ENCODE measurements around the gene UGT1A8.

Gene UGT1A8

DNA sequence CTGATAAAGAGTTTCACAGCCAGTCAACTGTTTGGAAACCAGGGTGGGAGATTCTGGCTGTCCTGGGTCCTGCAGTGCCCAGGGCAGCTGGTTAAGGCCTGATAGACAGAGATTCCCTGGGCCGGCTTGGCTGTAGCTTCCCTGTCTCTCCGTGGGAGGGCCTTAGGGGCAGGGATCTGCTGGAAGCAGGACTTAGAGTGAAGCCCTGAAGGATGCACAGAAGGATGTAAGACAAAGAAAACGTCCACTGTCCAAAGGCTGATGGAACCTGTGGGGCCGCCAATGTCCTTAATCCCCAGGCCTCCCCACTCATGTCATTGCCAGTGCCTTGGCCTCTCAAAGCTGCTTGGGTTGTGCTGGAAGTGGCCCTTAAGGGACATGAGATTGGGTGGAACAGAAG is 193.7 kb downstream of the UGT1A8 start:
- no peak for TF ChIP-seq JUND (IDR thresholded peaks at IDR 0.05; ENCODE audit: low read depth)
- in situ Hi-C loops (cut with HindIII; ENCODE audit: low pct_unique_long_range_greater_than_20kb, low sequenced_read_pairs) = no loop called here
- DNase-seq (ENCODE audit: low read depth in 1 of 2, low spot score in 1 of 2) = no peak

DNA sequence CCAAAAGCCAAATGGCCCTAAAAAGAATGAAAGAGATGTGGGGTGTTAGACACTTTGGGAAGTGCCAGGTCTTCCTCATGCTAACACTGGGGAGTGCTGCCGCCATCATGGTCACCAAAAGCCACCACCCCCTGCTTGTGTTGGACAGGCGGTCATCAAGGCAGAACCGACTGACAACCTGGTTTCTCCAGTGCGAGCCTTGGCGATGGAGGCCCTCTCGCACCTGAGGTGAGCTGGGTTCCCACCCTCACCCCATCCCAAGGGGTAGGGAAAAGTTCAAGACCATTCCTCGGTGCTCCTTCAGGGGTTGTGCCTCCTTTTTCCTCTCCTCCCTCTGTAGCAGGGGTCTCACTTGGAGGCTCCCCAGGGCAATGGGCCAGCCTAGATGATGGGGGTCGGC is 194.3 kb downstream of the UGT1A8 start:
- no peak for TF ChIP-seq JUND (IDR thresholded peaks at IDR 0.05; ENCODE audit: low read depth)
- in situ Hi-C loops (cut with HindIII; ENCODE audit: low pct_unique_long_range_greater_than_20kb, low sequenced_read_pairs) = no loop called here

DNA sequence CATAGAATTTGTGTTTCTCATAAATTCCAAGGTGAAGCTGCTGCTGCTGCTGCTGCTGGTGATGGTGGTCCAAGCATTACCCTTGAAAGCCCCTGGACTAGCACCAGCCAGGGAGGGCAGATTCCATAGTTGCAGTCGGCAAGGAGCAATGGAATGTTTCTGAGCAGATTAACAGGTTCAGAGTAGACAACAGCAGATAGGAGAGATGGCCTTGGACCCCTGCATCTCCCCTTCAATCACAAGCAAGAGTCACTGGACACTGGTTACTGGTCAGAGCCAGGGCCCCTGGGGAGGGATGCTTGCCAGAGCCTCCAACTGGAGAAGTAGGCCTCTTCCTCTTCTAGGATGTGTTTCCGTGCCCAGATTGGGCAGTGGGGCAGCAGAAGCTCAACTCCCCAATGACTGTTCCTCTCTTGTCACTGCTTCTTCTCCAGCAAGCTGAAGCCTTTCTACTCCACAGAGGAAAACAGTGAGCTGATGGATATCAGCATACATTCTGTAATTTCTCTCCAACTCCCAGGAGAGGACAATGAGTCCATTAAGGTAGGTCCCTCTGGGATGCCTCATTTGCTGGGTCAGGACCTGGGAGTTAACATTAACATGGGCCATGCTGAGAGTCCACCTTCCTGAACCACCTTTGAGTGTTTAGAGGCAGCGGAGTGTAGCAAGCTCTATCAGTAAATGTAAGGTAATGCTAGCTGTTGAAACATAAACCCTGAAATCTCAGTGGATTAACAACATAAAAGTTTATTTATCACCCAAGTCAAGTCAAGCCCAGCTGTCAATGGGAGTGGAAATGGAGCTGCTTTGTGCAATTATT is 196.0 kb downstream of the UGT1A8 start:
- in situ Hi-C loops (cut with HindIII; ENCODE audit: low pct_unique_long_range_greater_than_20kb, low sequenced_read_pairs) = no loop called here
- TF ChIP-seq JUND (IDR thresholded peaks at IDR 0.05; ENCODE audit: low read depth) = no peak
- DNase-seq (ENCODE audit: low read depth in 1 of 2, low spot score in 1 of 2) = no peak

More for the DNA sequence above, 194.3 kb downstream of the UGT1A8 start:
- no peak for DNase-seq (ENCODE audit: low read depth in 1 of 2, low spot score in 1 of 2)

DNA sequence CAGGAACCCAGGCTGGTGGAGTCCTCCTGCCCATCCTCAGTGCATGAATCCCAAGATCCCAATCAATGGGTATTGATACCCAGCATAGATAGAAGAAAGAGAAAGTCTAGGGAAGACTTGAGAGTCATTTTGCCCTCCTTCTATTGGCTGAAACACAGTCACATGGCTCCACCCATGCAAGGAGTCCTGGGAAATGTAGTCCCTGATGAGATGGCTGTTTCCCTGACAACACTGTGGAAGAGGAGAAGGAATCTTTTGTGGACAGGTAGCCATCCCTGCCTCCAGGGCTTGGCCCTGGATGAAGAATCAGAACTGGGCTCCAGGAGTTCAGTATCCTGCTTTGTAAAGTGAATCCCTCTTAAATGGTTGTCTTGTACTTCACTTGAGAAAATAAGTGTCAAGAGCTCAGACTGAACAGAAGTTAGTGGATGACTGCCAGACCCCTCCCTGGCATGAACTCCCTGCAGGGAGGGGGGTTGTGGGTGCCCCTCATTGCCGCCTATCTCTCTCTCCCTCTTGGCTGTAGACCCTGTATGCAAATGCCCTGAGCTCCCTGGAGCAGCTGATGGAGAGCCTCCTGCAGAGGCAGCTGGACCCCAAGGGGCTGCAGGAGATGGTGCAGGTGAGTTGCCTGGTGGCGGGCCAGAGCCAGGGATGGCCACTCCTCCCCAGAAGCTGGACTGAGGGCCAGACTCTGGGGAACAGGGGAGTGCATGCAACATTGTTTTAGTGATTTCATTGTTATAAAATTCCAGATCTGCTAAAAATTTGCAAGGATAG is 196.8 kb downstream of the UGT1A8 start:
- no peak for TF ChIP-seq JUND (IDR thresholded peaks at IDR 0.05; ENCODE audit: low read depth)
- DNase-seq (ENCODE audit: low read depth in 1 of 2, low spot score in 1 of 2) = peak in 1 of 2 experiments; percentile 26
- in situ Hi-C loops (cut with HindIII; ENCODE audit: low pct_unique_long_range_greater_than_20kb, low sequenced_read_pairs) = no loop called here

DNA sequence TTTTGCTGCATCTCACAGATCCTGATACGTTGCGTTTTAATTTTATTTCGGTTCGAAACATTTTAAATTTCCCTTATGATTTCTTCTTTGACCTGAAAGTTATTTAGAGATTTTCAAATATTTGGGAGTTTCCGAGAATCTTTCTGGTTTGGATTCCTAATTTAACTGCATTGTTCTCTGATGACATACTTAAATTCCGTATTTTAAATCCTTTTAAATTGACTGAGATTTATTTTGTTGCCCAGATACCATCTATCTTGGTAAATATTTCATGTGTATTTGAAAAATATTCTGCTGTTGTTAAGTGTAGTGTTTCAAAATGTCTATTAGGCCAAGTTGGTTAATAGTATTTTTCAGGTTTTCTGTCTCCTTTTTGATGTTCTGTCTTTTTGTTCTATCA is 198.4 kb downstream of the UGT1A8 start:
- TF ChIP-seq JUND (IDR thresholded peaks at IDR 0.05; ENCODE audit: low read depth) = no peak
- in situ Hi-C loops (cut with HindIII; ENCODE audit: low pct_unique_long_range_greater_than_20kb, low sequenced_read_pairs) = no loop called here
- no peak for DNase-seq (ENCODE audit: low read depth in 1 of 2, low spot score in 1 of 2)

DNA sequence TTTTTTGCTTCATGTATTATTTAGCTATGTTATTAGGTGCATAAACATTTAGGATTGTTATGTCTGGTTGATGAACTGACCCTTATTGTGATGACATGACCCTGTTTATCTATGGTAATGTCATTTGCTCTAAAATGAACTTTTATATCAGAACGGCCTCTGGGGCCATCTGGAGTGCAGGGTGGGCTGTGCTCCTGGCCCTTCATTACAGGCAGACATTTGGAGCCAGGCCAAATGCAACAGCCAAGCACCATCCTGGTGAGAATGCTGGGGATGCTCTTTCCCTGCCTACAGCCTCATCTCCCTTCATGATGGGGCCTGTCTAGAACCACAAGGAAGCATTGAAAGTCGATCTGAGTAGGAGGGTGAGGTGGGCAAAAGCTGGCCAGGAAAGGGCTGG is 198.9 kb downstream of the UGT1A8 start:
- in situ Hi-C loops (cut with HindIII; ENCODE audit: low pct_unique_long_range_greater_than_20kb, low sequenced_read_pairs) = no loop called here
- no peak for TF ChIP-seq JUND (IDR thresholded peaks at IDR 0.05; ENCODE audit: low read depth)
- no peak for DNase-seq (ENCODE audit: low read depth in 1 of 2, low spot score in 1 of 2)

DNA sequence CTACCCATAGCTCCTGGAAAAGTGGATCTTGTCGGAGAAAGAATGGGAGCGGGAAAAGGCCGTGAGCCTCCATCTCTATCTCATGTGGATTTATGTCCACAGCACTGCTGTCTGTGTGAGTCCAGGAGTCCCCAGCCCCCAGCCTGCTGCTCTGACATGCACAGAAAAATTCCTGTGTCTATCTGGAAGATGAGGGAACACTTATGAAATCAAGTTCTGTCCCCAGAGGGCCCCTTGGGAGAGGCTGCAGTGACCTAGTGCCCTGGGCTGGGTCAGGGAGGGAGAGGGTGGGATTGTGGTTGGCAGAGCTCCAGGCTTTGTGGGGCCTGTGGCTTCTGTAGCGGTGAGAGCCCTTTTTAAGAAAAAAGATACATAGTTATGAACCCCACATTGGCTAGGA is 199.3 kb downstream of the UGT1A8 start:
- DNase-seq (ENCODE audit: low read depth in 1 of 2, low spot score in 1 of 2) = no peak
- TF ChIP-seq JUND (IDR thresholded peaks at IDR 0.05; ENCODE audit: low read depth) = no peak
- in situ Hi-C loops (cut with HindIII; ENCODE audit: low pct_unique_long_range_greater_than_20kb, low sequenced_read_pairs) = no loop called here

DNA sequence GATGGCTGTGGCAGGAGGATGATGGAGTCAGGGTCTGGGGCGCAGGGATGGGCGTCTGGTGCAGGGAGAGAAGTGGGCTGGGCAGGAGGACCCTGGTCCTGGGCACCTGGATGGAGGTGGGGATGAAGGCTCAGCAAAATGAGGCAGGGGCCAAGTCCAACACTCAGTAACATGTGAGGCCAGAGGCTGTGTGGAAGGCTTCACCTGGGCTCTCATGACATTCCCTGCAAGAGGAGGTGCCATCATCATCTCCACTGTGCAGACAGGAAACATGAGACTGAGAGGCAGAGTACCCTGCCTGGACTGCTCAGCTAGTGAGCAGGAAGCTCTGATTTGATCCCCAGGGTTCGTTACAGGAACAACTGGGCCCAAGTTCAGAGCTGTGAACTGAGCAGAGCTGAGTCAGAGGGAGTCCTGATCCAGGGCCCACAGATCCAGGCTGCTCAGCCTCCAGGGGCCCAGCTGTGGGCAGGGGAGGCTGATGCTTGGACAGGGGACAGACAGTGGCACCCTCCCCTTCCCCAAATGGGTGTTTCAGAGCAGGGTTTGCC is 200.0 kb downstream of the UGT1A8 start:
- no peak for TF ChIP-seq JUND (IDR thresholded peaks at IDR 0.05; ENCODE audit: low read depth)
- DNase-seq (ENCODE audit: low read depth in 1 of 2, low spot score in 1 of 2) = no peak
- in situ Hi-C loops (cut with HindIII; ENCODE audit: low pct_unique_long_range_greater_than_20kb, low sequenced_read_pairs) = no loop called here

DNA sequence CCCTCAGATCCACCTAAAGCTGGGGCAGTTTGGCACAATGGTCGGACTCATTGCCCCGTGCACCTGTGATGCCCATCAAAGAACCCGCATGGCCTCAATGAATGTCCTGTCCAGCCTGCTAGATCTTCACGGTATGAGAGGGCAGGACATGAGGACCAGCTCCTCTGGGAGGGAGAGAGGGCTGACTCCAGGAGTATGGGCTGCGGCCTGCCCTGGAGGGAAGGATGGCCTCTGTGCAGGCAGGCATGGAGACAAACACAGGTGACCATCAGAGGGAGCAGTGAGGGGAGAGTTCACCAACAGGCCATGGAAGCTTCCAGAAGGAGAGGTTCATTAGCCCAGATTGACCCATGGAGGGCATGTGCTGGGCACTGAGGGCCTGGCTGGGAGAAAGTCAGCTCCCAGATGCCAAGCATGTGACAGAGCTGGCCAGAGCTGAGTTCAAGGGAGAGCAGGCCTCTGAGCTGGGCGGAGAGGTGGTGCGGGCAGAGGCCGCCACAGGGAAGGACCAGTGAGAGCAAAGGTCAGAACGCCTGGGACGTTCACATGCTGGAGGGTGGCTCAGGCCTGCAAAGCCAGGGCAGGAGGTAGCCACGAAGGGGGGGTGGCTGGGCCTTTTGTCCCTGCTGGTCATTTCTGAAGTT is 200.7 kb downstream of the UGT1A8 start:
- DNase-seq (ENCODE audit: low read depth in 1 of 2, low spot score in 1 of 2) = no peak
- TF ChIP-seq JUND (IDR thresholded peaks at IDR 0.05; ENCODE audit: low read depth) = no peak
- in situ Hi-C loops (cut with HindIII; ENCODE audit: low pct_unique_long_range_greater_than_20kb, low sequenced_read_pairs) = no loop called here

DNA sequence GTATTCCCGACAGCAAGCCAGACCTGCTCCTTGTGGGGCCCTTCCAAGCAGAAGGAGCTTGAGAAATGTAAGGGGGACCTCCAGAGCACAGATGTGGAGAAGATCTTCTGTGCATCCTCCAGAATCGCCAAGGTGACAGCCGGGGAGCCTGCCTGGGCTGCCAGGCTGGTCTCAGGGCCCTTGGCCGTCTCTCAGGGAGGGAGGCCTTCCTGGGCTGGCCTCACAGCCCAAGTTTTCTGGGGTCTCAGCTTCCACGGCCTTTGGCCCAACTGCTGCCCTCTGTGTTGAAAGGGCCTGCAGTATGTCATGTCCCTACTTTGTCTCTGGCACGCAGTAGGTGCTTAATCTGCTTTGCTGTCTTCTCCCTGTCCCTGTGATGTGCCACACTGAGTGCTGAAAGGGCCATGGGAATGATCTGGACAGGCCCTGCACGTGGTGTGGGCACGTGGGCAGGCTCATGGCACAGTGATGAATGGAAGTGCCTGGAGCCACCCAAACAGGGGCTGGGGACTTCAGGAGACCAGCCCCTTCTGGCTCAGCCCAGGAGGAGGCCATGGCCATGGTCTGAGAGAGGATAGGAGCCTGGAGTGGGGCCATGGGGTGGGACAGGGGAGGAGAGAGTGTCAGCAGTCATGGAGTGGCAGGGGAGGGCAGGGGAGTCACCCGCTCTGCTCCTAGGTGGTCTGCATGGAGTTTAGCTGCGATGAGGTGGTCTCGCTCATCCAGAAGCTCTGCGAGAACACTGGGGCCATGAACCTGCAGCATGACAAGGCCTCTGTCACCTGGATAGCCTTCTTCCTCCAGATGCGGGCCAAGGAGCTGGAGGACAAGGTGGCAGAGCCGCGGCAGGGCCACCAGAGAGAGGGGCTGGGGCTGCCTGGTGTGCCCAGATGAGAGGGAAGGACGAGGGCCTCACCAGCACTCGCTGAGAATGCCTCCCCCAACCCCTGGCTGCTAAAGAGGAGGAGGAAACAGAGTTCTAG is 201.5 kb downstream of the UGT1A8 start:
- DNase-seq (ENCODE audit: low read depth in 1 of 2, low spot score in 1 of 2) = no peak
- no peak for TF ChIP-seq JUND (IDR thresholded peaks at IDR 0.05; ENCODE audit: low read depth)
- in situ Hi-C loops (cut with HindIII; ENCODE audit: low pct_unique_long_range_greater_than_20kb, low sequenced_read_pairs) = no loop called here

DNA sequence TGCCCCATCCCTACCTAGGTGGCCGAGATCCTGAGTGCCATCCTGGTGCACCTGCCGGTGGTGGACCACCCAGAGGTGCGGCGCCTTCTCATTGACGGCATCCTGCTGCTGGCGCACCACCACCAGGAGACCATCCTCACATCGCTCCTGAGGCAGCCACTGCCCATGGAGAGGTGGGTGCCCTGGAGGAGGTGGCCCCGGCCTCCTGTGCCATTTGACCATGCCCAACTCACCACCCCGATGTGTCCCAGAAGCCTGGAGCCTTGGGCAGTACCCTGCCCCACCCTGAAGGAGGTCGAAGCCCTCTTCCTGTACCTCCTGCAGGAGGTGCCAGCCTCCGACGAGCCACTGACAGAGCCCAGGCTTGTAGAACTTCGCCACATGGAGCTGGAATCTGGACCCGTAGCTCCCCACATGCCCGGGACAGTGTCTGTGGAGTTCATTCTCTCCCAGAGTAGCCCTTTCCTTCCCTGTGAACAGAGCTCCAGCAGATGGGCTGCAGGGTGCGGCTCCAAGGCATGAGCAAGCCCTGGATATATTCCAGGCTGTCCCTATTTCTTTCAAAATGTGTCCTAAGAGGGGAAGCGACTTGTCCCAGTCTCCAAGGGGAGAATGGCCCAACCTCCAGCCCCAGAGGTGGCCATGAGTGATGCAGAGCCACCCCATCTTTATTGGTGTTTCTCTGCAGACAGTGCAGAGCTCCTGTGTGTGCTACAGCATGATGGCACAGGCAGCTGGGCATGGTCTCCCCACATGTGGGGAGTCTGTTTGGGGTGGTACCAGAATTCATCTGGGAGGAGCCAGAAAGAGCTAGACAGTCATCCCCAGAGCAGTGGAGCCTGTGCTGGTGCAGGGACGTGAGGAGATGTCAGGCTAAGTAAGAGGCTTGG is 202.7 kb downstream of the UGT1A8 start:
- in situ Hi-C loops (cut with HindIII; ENCODE audit: low pct_unique_long_range_greater_than_20kb, low sequenced_read_pairs) = no loop called here
- DNase-seq (ENCODE audit: low read depth in 1 of 2, low spot score in 1 of 2) = no peak

More for the DNA sequence above, 202.7 kb downstream of the UGT1A8 start:
- TF ChIP-seq JUND (IDR thresholded peaks at IDR 0.05; ENCODE audit: low read depth) = no peak

All from T47D (cell line).